ENCODE measurements around the gene EQTN. TPM values are rescaled to one million over a fixed set of nuclear protein-coding genes. Genes with fewer than 3 reads are reported as not detected.

EQTN gene
- total and polyA plus RNA-seq, 2 of the 8 experiments (the other 6 are each of a cell fraction or from before 2014, with no cell fraction given): 0.23 TPM; not detected in 1

DNA sequence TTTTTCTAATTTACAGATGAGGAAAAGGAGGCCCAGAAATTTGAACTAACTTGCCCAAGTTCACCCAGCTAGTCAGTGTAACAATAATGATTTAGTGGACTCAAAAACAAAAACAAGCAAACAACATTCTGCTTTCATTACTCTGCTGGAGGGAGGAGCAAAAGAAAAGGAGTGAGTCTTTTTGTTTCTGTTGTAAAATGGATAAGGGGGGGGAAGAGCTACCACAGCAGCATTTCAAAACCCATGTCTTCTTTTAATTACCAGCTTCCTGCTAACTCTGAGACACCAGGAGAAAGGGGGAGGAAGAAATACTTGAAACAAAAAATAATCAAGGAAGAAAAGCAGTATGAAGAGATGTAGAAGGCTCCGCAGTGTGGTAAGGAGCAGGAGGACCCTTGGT, 39.2 kb upstream of the EQTN start:
- Histone ChIP-seq H3K27me3 (replicated peaks in 1 of 4; ENCODE audit: control insufficient read depth in 3 of 4, extremely low read depth in 1 of 4, insufficient read depth in 3 of 4, low read length in 3 of 4) (no peaks in the 10 kb centered on the region), H3K4me1 (replicated peaks in 1 of 4; ENCODE audit: control insufficient read depth in 3 of 4, insufficient read depth in 4 of 4, low read length in 3 of 4) (peaks cover 2 to 14% (median 11%) of the 10 kb centered on the region in 4 experiments; a peak in 6 of 7 replicates)
- POLR2A ChIA-PET (ENCODE audit: partially characterized antibody): no interaction called here

More for the DNA sequence above, 39.2 kb upstream of the EQTN start:
- Histone ChIP-seq H3K4me3 (ENCODE audit: extremely low read depth in 1 of 4, insufficient read depth in 2 of 4, low read depth in 3 of 4, low read length in 4 of 4) (no peak overlapping the region), H3K4ac (replicated peaks; ENCODE audit: insufficient read length, low read depth, low read length) (no peak overlapping the region), H3K79me1 (ENCODE audit: low read depth, low read length) (no peaks in the 10 kb centered on the region), H2AK5ac (ENCODE audit: low read depth, low read length) (no peak overlapping the region), H4K20me1 (replicated peaks in 1 of 2; ENCODE audit: control insufficient read depth in 1 of 2, insufficient read depth in 2 of 2, low read length in 2 of 2) (no peaks in the 10 kb centered on the region), H2AFZ (ENCODE audit: low read length) (no peak overlapping the region), H3K23ac (ENCODE audit: insufficient read length) (no peak overlapping the region), H2BK12ac (ENCODE audit: low read depth, low read length) (no peak overlapping the region), H3K9ac (replicated peaks in 1 of 4; ENCODE audit: extremely low read depth in 1 of 4, low read depth in 3 of 4, low read length in 3 of 4) (no peak overlapping the region), H3K36me3 (ENCODE audit: control insufficient read depth in 2 of 4, insufficient read depth in 4 of 4, low read length in 3 of 4) (no peaks in the 10 kb centered on the region), H2BK5ac (ENCODE audit: low read depth, low read length) (no peak overlapping the region), H3K4me2 (ENCODE audit: insufficient read depth in 1 of 2, low read depth in 2 of 2, low read length in 2 of 2) (no peak overlapping the region), H4K91ac (replicated peaks; ENCODE audit: insufficient read length, low read length) (no peak overlapping the region), H3K18ac (ENCODE audit: extremely low read depth, low read length) (no peak overlapping the region), H3K9me3 (ENCODE audit: insufficient read depth in 2 of 2, low read depth in 1 of 2, low read length in 1 of 2) (no peaks in the 10 kb centered on the region), H4K8ac (ENCODE audit: extremely low read depth, insufficient read depth, low read length) (no peak overlapping the region), H3K56ac (replicated peaks; ENCODE audit: insufficient read length, low read depth, low read length) (no peak overlapping the region), H3K27ac (ENCODE audit: low read depth, low read length) (no peak overlapping the region), H2BK120ac (replicated peaks; ENCODE audit: low read depth, low read length) (no peak overlapping the region), H3K23me2 (ENCODE audit: low read depth, low read length) (no peaks in the 10 kb centered on the region), H3K14ac (ENCODE audit: insufficient read length) (no peak overlapping the region), H3K79me2 (ENCODE audit: control insufficient read depth in 1 of 2, insufficient read depth in 2 of 2, low read length in 2 of 2) (no peaks in the 10 kb centered on the region), H2BK15ac (ENCODE audit: low read length) (peak overlapping the region; percentile 48; the same call in 1 of the 2 replicates), H2BK20ac (ENCODE audit: low read length) (no peak overlapping the region), H4K5ac (ENCODE audit: insufficient read length, low read depth, low read length) (no peak overlapping the region)
- TF ChIP-seq ZNF274 (IDR thresholded peaks at IDR 0.05; ENCODE audit: borderline replicate concordance, extremely low read depth, low read length) (no peak), NANOG (IDR thresholded peaks at IDR 0.05; ENCODE audit: insufficient read depth, low read depth, low read length, poor library complexity, severe bottlenecking) (no peak), CBX5 (IDR thresholded peaks at IDR 0.05; ENCODE audit: low read depth, low read length) (no peak), SP1 (IDR thresholded peaks at IDR 0.05; ENCODE audit: low read depth, low read length) (no peak), TBP (IDR thresholded peaks at IDR 0.05; ENCODE audit: low read depth, low read length) (no peak), BCL11A (IDR thresholded peaks at IDR 0.05; ENCODE audit: low read depth in 2 of 2, low read length in 2 of 2) (no peak), KDM5A (IDR thresholded peaks at IDR 0.05; ENCODE audit: low read length) (no peak), CHD2 (IDR thresholded peaks at IDR 0.05; ENCODE audit: low read length) (no peak), POLR2AphosphoS5 (IDR thresholded peaks at IDR 0.05; ENCODE audit: low read depth, low read length) (no peak), TEAD4 (IDR thresholded peaks at IDR 0.05; ENCODE audit: low read depth, low read length) (no peak), YY1 (IDR thresholded peaks at IDR 0.05; ENCODE audit: low read depth, low read length) (no peak), SUZ12 (IDR thresholded peaks at IDR 0.05; ENCODE audit: low read length) (no peak), EGR1 (IDR thresholded peaks at IDR 0.05; ENCODE audit: borderline replicate concordance, low read depth, low read length) (no peak)
- TF ChIP-seq, protein P1, sequence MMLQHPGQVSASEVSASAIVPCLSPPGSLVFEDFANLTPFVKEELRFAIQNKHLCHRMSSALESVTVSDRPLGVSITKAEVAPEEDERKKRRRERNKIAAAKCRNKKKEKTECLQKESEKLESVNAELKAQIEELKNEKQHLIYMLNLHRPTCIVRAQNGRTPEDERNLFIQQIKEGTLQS (IDR thresholded peaks at IDR 0.05; ENCODE audit: insufficient read depth, low read depth, low read length): no peak
- WGBS, 2 experiments (ENCODE audit: extremely low coverage in 1 of 2, insufficient coverage in 1 of 2, insufficient read length in 1 of 2, insufficient replicate concordance in 2 of 2, low coverage in 1 of 2, low lambda C conversion rate in 2 of 2, missing lambda C conversion rate in 1 of 2): 88% methylated on average over 1 of the region's 1 CpG; no CpG with 5 or more reads in 1 of the 2 experiments
- CTCF ChIA-PET (ENCODE audit: partially characterized antibody): interaction anchor here (0.6 to 4.8 kb wide), 6 partner anchors 10 to 216 kb away, joined by 3 to 13 read pairs (median 3); no protein-coding TSS in a partner anchor
- FAIRE-seq: no peak
- DNase-seq (ENCODE audit: low read depth in 1 of 2, low spot score in 2 of 2): no peak

Data from H1 (cell line).